Lower leg skin (tissue), 3 donors: ENCODE results near the gene CLTB.

Source experiments
- CTCF ChIP-seq, 3 donors: fragments of 450-650 bp; IDR thresholded peaks; one replicate each; pipeline ENCODE4 v1.5.1; 2016; ENCODE audit warnings: antibody characterized with exemption in 3 of 3, mild to moderate bottlenecking in 3 of 3, moderate library complexity in 2 of 3
- POLR2A ChIP-seq, 2 donors: fragments of 450-650 bp; IDR thresholded peaks; one replicate each; pipeline ENCODE4 v1.6.1; 2016 to 2017; ENCODE audit warnings: antibody characterized with exemption in 2 of 2, mild to moderate bottlenecking in 1 of 2, moderate library complexity in 1 of 2

GRCh38 chr5:176401281-176402205 lies 14.8 kb downstream of the CLTB start:
- TF ChIP-seq POLR2A (IDR thresholded peaks at IDR 0.05) = no peak
- TF ChIP-seq CTCF (IDR thresholded peaks at IDR 0.05) = no peak
